SJSA1 (cell line): ENCODE data around the gene CFAP77. TPM values are rescaled to one million over a fixed set of nuclear protein-coding genes. Genes with fewer than 3 reads are reported as not detected.
"Not testable (repeated sequence)": the region's sequence is repeated elsewhere in the genome, so short reads cannot be mapped to it uniquely, and the experiment has no call there.

Experiments used
- DNase-seq, 2 experiments: peaks; one replicate each; pipeline ENCODE4 v3.0.0-alpha.2; 2015 to 2020; ENCODE audit warnings: low spot score in 2 of 2, low read depth in 1 of 2
- H3K27ac ChIP-seq: fragments of 250-450 bp; sonication (Bioruptor Pico); 2 replicates; pipeline ENCODE4 v1.5.1; 2020; ENCODE audit warnings: mild to moderate bottlenecking, moderate library complexity
- H3K27me3 ChIP-seq: fragments of 250-450 bp; sonication (Bioruptor Pico); replicated peaks from 2 replicates; pipeline ENCODE4 v1.5.1; 2020; ENCODE audit warnings: mild to moderate bottlenecking, moderate library complexity
- H3K36me3 ChIP-seq: fragments of 250-450 bp; sonication (Bioruptor Pico); 2 replicates; pipeline ENCODE4 v1.5.1; 2020; ENCODE audit warnings: mild to moderate bottlenecking
- H3K4me1 ChIP-seq: fragments of 250-450 bp; sonication (Bioruptor Pico); replicated peaks from 2 replicates; pipeline ENCODE4 v1.6.1; 2021; ENCODE audit warnings: mild to moderate bottlenecking
- H3K4me3 ChIP-seq: fragments of 250-450 bp; sonication (Bioruptor Pico); 2 replicates; pipeline ENCODE4 v1.5.1; 2020; ENCODE audit warnings: mild to moderate bottlenecking
- H3K9me3 ChIP-seq: fragments of 250-450 bp; sonication (Bioruptor Pico); replicated peaks from 2 replicates; pipeline ENCODE4 v1.5.1; 2020; ENCODE audit warnings: mild to moderate bottlenecking
- total RNA-seq: library from RNA; depleted of rRNA; stranded (reverse); fragments of >200 nt; shearing (Covaris generic); gene quantifications from 2 replicates; pipeline ENCODE4 v1.2.3, GENCODE V29; 2014; rRNA removed

CFAP77 gene
- total RNA-seq: 0.42 TPM in 1 of 2 replicates, not detected in the other

DNA sequence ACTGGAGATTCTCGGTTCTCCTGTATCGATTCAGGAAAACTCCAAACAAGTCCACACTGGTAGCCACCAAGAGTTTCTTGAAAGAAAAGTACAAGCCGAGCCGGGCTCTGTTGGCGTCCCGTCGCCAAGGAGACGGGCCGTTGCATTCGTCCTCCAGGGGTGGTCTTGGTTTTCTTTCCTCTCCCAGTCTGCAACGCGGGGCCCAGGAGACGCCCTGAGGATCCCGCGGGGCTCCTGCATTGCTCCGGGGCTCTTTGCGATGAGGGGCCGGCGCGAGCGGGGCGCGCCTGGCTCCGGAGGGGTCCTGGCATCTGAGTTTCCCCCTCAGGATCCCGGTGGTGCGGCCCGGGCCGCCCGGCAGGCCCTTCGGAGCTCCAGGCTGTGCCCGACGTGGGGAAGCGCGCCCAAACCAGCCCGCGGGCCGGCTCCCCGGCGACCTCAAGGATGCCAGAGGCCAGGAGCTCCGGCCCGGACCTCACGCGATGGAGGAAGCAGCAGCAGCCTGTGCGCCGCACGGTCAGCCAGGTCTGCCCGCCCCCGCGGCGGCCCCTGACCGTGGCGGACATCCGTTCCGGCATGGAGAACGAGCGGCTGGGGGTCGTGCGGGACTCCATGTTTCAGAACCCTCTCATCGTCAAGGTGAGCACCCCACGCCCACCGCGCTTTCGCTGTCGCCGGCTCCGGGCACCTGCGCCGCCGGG lies at the start of gene CFAP77:
TSS of gene CFAP77 (plus strand) at position 384 of the 701 bp plus-strand sequence. CDS start at position 445, 61 bp downstream.
- peak within 1 kb of the TSS; percentile 34 for H3K4me3 ChIP-seq
- peak; percentile 48 to 58 for DNase-seq
- H3K36me3 ChIP-seq: no peaks in the 10 kb centered on the region
- no peaks in the 10 kb centered on the region for H3K9me3 ChIP-seq
- H3K27ac ChIP-seq: no peak within 1 kb of the TSS
- peaks cover 29% of the 10 kb centered on the region for H3K4me1 ChIP-seq
- peaks cover 56% of the 10 kb centered on the region for H3K27me3 ChIP-seq

GRCh38 chr9:132364068-132364467 lies 45.9 kb upstream of the CFAP77 start:
- H3K4me3 ChIP-seq: no peak overlapping the region
- H3K4me1 ChIP-seq: no peaks in the 10 kb centered on the region
- no peak for DNase-seq
- H3K27ac ChIP-seq: no peak overlapping the region
- no peaks in the 10 kb centered on the region for H3K36me3 ChIP-seq
- H3K9me3 ChIP-seq: no peaks in the 10 kb centered on the region
- H3K27me3 ChIP-seq: no peaks in the 10 kb centered on the region

GRCh38 chr9:132365986-132366385 lies 44.0 kb upstream of the CFAP77 start:
- no peak for DNase-seq
- H3K4me1 ChIP-seq: no peaks in the 10 kb centered on the region
- no peaks in the 10 kb centered on the region for H3K27me3 ChIP-seq
- H3K9me3 ChIP-seq: no peaks in the 10 kb centered on the region
- H3K4me3 ChIP-seq: no peak overlapping the region
- H3K27ac ChIP-seq: no peak overlapping the region
- H3K36me3 ChIP-seq: no peaks in the 10 kb centered on the region

DNA sequence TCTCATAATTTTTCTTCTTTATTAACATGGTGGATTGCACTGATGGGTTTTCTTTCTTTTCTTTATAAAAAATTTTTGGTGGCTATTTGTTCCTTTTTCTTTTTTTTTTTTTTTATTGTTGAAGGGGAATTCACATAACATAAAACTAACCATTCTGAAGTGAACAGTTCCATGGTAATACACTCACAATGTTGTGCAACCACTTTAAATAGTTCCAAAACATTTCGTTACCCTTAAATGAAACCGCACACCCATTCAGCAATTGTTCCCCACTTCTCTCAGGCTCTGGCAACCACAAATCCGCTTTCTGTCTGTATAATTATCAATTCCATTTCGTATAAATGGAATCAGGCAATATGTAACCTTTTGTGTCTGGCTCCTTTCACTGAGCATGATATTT lies 43.5 kb upstream of the CFAP77 start:
- H3K9me3 ChIP-seq: no peaks in the 10 kb centered on the region
- no peaks in the 10 kb centered on the region for H3K36me3 ChIP-seq
- no peaks in the 10 kb centered on the region for H3K27me3 ChIP-seq
- H3K4me3 ChIP-seq: no peak overlapping the region
- no peaks in the 10 kb centered on the region for H3K4me1 ChIP-seq
- DNase-seq: no peak
- no peak overlapping the region for H3K27ac ChIP-seq

- Histone ChIP-seq H3K4me1 (no peaks in the 10 kb centered on the region), H3K36me3 (no peaks in the 10 kb centered on the region), H3K27ac (no peak overlapping the region), H3K27me3 (no peaks in the 10 kb centered on the region), H3K9me3 (no peaks in the 10 kb centered on the region), H3K4me3 (no peak overlapping the region)
- no peak for DNase-seq
These were observed 42.2 kb upstream of the CFAP77 start for GRCh38 chr9:132367613-132368313.

- no peaks in the 10 kb centered on the region for H3K4me1 ChIP-seq
- no peak overlapping the region for H3K27ac ChIP-seq
- no peaks in the 10 kb centered on the region for H3K9me3 ChIP-seq
- no peak overlapping the region for H3K4me3 ChIP-seq
- H3K36me3 ChIP-seq: no peaks in the 10 kb centered on the region
- no peaks in the 10 kb centered on the region for H3K27me3 ChIP-seq
- no peak for DNase-seq
These were observed 40.6 kb upstream of the CFAP77 start for GRCh38 chr9:132369421-132369820.

DNA sequence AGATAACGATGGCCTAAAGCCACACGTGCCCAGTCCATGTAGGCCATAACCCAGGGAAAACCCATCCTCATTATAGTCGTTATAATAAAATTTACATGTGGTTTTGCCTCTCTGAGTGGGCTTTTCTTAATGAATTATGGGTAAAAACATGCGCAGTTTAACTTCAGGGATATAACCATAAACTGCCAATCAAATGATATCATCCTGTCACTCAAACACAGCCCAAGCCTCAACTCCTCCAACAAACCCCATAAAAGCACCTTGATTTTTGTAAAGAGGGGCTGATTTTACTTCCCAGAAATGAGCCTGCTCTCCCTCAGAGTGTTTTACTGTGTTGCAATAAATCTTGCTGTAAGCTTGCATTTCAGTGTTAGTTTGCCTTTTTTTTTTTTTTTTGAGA lies 39.4 kb upstream of the CFAP77 start:
- no peak overlapping the region for H3K4me3 ChIP-seq
- H3K27me3 ChIP-seq: no peaks in the 10 kb centered on the region
- H3K36me3 ChIP-seq: peaks cover 3% of the 10 kb centered on the region; the same call in 1 of the 2 replicates

GRCh38 chr9:132372177-132373095 lies 37.6 kb upstream of the CFAP77 start:
- Histone ChIP-seq H3K27ac (no peak overlapping the region), H3K4me3 (no peak overlapping the region), H3K4me1 (no peaks in the 10 kb centered on the region), H3K36me3 (peaks cover 6% of the 10 kb centered on the region), H3K9me3 (no peaks in the 10 kb centered on the region), H3K27me3 (no peaks in the 10 kb centered on the region)
- no peak for DNase-seq

More for the DNA sequence above, 39.4 kb upstream of the CFAP77 start:
- Histone ChIP-seq H3K9me3 (no peaks in the 10 kb centered on the region), H3K4me1 (no peaks in the 10 kb centered on the region), H3K27ac (no peak overlapping the region)
- no peak for DNase-seq

- DNase-seq, H3K4me3 ChIP-seq: not testable (repeated sequence)
These were observed 32.2 kb upstream of the CFAP77 start for GRCh38 chr9:132377769-132378168.

GRCh38 chr9:132378416-132378815 lies 31.6 kb upstream of the CFAP77 start:
- H3K4me1 ChIP-seq, DNase-seq, H3K27ac ChIP-seq, H3K9me3 ChIP-seq, H3K4me3 ChIP-seq, H3K27me3 ChIP-seq: not testable (repeated sequence)
- peaks cover 16% of the 10 kb centered on the region for H3K36me3 ChIP-seq

More at GRCh38 chr9:132377769-132378168, 32.2 kb upstream of the CFAP77 start:
- H3K9me3 ChIP-seq, H3K27me3 ChIP-seq, H3K27ac ChIP-seq, H3K4me1 ChIP-seq: not testable (repeated sequence)
- H3K36me3 ChIP-seq: peaks cover 14% of the 10 kb centered on the region

DNA sequence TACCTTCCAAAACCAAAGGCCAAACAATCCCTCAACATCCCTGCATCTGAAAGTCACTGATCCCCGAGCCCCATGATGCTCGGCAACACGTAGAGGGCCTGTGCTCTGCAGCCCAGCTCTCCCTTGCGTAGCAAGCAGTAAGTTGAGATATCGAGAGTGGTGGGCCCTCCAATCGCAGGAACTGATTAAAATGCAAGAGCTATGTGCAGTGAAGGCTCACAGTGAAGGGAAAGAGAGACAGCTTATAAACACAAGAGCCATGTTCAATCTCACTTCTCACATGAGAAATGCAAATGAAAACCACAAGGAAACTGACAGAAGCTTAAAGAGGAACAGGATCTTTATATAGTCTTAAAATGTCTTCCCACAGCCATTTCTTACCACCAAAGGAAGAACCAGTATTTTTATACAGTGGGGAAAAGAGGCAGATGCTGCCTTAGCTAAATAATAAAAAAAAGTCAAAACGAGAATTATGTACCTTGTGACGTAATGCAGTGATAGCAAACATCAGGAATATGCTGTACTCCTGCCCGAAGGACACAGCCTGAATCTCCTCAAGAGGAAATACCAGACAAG lies 28.0 kb upstream of the CFAP77 start:
- Histone ChIP-seq H3K27ac (no peak overlapping the region), H3K9me3 (no peaks in the 10 kb centered on the region), H3K36me3 (peaks cover 33% of the 10 kb centered on the region), H3K4me1 (no peaks in the 10 kb centered on the region), H3K27me3 (no peaks in the 10 kb centered on the region), H3K4me3 (no peak overlapping the region)
- no peak for DNase-seq

DNA sequence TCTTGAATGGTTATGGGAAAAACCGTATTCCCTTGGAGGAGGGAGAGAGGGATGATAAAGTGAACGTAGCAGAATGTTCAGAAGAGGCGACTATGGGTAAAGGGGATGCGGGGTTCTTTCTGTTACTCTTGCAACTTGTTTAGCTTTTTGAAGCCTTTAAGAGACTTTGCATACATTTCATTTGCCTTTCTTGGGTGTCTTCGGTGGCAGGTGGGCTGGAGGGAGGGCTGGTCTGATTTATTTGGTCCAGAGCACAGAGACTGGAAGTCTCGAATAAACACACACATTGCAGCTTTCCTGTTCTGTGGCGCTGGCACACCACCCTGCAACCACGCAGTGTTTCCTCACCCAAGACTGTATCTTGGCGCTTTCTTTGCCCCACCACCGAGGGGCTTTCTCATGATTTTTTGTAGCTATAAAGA lies 26.5 kb upstream of the CFAP77 start:
- Histone ChIP-seq H3K27me3 (no peaks in the 10 kb centered on the region), H3K27ac (no peak overlapping the region), H3K4me3 (no peak overlapping the region), H3K9me3 (no peaks in the 10 kb centered on the region), H3K36me3 (peaks cover 45% of the 10 kb centered on the region), H3K4me1 (no peaks in the 10 kb centered on the region)
- no peak for DNase-seq

DNA sequence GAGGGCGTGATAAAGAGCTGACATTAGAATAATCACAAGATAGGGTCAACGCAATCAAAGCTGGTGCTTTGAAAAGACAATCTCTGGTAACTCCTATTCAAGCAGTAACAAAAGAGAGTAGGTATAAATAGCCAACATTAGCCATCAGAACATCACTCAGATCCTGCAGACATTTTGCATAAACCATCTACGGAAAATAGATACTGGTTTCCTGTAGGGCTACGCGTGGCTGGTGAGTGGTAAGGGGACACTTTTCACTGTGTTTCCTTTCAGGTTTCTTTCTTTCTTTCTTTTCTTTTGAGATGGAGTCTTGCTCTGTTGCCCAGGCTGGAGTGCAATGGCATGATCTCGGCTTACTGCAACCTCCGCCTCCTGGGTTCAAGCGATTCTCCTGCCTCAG lies 25.6 kb upstream of the CFAP77 start:
- Histone ChIP-seq H3K4me1 (no peaks in the 10 kb centered on the region), H3K27me3 (no peaks in the 10 kb centered on the region), H3K9me3 (no peaks in the 10 kb centered on the region), H3K4me3 (no peak overlapping the region), H3K36me3 (peaks cover 42% of the 10 kb centered on the region), H3K27ac (no peak overlapping the region)
- DNase-seq: no peak
